T47D (cell line): ENCODE results near the gene NUP35.
"Not testable (repeated sequence)": the region's sequence is repeated elsewhere in the genome, so short reads cannot be mapped to it uniquely, and the experiment has no call there.

Experiments
- DNase-seq, 2 experiments: peaks; one replicate each; pipeline versions ENCODE4 v3.0.0 to v3.0.0-alpha.2; 2011 to 2012; ENCODE audit warnings: low read depth in 1 of 2, low spot score in 1 of 2
- JUND ChIP-seq: IDR thresholded peaks from 2 replicates; pipeline ENCODE4 v1.6.1; 2012; ENCODE audit warnings: low read depth
- in situ Hi-C: cut with HindIII; loops from 2 replicates; pipeline ENCODE4 v1.10.0; 2016; ENCODE audit warnings: low sequenced_read_pairs, low pct_unique_long_range_greater_than_20kb

Gene NUP35

GRCh38 chr2:183153967-183154366 lies 29.7 kb downstream of the NUP35 start:
- DNase-seq = no peak
- no peak for TF ChIP-seq JUND
- in situ Hi-C loops = no loop called here

DNA sequence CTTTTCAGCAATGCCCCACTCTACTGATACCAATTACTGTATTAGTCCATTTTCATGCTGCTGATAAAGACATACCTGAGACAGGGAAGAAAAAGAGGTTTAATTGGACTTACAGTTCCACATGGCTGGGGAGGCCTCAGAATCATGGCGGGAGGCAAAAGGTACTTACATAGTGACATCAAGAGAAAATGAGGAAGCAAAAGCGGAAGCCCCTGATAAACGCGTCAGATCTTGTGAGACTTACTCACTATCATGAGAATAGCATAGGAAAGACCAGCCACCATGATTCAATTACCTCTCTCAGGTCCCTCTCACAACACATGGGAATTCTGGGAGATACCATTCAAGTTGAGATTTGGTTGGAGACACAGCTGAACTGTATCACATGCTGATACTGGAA lies 30.5 kb downstream of the NUP35 start:
- DNase-seq, in situ Hi-C loops: not testable (repeated sequence)

DNA sequence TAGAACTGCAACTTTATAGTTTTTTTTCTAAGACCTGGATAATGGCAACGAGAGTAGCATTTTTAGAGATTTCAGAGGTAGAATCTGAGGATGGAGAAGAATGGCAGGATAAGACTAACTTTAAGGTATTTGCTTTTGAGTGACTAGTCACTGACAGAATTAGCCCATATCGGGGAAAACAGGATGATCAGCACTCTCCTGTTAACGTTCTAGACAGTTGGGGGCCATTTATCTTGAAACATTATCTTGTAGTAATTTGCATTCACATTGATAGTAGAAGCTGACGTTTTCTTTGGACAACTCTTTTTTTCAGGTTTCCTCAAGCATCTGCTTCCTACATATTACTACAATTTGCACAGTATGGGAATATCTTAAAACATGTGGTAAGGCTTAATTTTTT lies 32.9 kb downstream of the NUP35 start:
- no peak for DNase-seq
- in situ Hi-C loops = no loop called here
- no peak for TF ChIP-seq JUND

- no peak for DNase-seq
- no peak for TF ChIP-seq JUND
- in situ Hi-C loops = no loop called here
Measured at GRCh38 chr2:183162362-183162761, 38.1 kb downstream of the NUP35 start.

GRCh38 chr2:183163821-183164649 lies 39.8 kb downstream of the NUP35 start:
- in situ Hi-C loops = no loop called here
- TF ChIP-seq JUND = no peak
- DNase-seq = no peak

GRCh38 chr2:183164650-183165015 lies 40.4 kb downstream of the NUP35 start:
- in situ Hi-C loops = no loop called here
- no peak for DNase-seq
- no peak for TF ChIP-seq JUND

DNA sequence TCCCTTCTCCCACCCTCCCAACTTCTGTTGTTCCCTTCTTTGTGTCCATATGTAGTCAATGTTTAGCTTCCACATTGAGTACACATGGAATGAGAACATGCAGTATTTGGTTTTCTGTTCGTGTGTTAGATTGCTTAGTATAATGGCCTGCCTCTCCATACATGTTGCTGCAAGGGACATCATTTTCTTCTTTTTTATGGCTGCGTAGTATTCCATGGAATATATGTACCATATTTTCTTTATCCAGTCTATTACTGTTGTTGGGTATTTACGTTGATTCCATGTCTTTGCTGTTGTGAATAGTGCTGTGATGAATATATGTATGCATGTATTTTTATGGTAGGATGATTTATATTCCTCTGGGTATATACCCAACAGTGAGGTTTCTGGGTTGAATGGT lies 42.0 kb downstream of the NUP35 start:
- no peak for DNase-seq
- in situ Hi-C loops = no loop called here
- no peak for TF ChIP-seq JUND

- DNase-seq, in situ Hi-C loops: not testable (repeated sequence)
Measured at GRCh38 chr2:183166976-183167375, 42.7 kb downstream of the NUP35 start.

DNA sequence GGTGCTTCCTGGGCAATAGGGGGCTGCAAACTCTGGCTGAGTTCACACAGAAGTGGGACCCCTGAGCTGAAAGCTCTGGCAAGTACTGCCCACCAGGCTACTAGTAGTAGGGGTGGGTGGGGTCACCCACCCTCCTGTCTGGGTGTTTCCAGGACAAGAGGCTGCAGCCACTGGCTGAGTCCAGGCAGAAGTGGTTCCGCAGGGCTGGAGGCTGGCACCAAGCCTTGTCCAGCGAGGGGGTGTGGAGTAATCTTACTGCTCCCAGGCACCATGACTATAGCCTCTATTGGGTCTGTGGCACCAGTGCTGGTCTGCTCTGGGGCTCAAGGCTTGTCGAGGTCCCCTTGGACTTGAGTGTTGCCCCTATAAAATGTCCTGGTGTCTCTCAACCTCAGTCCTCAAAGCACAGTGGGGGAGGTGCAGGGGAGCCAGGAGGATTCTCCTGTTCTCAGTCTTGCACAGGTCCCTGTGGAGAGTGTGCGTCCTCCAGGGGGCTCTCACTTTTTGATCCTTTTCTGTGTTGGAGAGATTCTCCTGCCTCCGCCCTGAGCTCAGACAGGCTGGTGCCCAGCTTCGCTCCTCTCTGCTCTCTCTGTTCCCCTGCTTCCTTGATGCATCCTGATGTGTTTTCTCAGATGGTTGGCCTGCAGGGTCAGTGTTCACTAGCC lies 48.1 kb downstream of the NUP35 start:
- no peak for DNase-seq
- in situ Hi-C loops = no loop called here
- no peak for TF ChIP-seq JUND

DNA sequence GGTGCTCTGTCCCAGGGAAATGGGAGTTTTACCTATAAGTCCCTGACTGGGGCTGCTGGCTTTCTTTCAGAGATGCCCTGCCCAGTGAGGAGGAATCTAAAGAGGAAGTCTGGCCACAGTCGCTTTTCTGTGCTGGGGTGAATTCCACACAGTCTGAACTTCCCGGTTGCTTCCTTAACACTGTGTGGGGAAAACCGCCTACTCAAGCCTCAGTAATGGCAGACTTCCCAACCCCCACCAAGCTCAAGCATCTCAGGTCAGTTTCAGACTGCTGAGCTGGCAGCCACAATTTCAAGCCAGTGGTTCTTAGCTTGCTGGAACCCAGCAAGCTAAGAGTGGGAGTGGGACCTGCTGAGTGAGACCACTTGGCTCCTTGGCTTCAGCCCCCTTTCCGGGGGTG lies 54.9 kb downstream of the NUP35 start:
- in situ Hi-C loops = no loop called here
- no peak for DNase-seq
- no peak for TF ChIP-seq JUND

GRCh38 chr2:183185534-183185933 lies 61.3 kb downstream of the NUP35 start:
- in situ Hi-C loops = no loop called here
- DNase-seq = no peak
- TF ChIP-seq JUND = no peak

DNA sequence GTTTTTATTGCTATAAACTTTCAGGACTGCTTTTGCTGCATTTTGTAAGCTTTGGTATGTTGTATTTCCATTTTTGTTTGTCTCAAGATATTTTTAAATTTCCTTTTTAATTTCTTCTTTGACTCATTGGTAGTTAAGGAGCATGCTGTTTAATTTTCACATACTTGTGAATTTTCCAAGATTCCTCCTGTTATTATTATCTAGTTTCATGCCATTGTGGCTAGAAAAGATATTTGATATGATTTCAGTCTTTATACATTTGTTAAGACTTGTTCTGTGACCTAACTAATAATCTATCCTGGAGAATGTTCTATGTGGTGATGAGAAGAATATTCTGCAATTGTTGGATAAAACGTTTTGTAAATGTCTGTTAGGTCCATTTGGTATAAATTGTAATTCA lies 62.1 kb downstream of the NUP35 start:
- in situ Hi-C loops = no loop called here
- TF ChIP-seq JUND = no peak
- DNase-seq = no peak

GRCh38 chr2:183186766-183187165 lies 62.5 kb downstream of the NUP35 start:
- DNase-seq = no peak
- no peak for TF ChIP-seq JUND
- in situ Hi-C loops = no loop called here

DNA sequence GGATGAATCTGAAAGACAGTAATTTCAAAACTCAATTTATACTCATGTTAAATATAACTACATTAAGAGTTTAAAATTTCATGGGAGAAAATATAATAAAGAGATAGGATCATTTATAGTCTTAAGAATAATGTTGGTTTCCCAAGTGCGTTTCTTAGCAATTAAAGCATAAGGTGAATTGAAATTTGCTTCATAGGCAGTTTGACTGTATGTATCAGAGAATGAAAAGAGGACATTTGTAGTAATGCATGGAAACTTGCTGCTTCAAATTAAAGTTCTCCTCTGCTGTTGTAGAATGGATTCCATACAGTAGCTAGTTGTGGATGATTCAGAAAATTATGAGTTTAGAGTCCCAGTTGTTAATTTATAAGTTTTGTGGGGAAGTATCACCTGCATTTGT lies 68.1 kb downstream of the NUP35 start:
- TF ChIP-seq JUND = no peak
- DNase-seq = no peak
- in situ Hi-C loops = no loop called here
